H9 (cell line): ENCODE data around the gene TNC. TPM values are rescaled to one million over a fixed set of nuclear protein-coding genes. Genes with fewer than 3 reads are reported as not detected.

Source experiments
- DNase-seq: peaks from one replicate; pipeline ENCODE4 v3.0.0-alpha.2; 2017
- H2AFZ ChIP-seq: one replicate; pipeline ENCODE4 v1.6.1; 2013; ENCODE audit warnings: mild to moderate bottlenecking, low read length, control low read depth, moderate library complexity
- H2AK5ac ChIP-seq: 2 replicates; pipeline ENCODE4 v1.6.1; 2013; ENCODE audit warnings: low read length, control low read depth, mixed read lengths; ENCODE audit not compliant: insufficient read length
- H2BK120ac ChIP-seq: one replicate; pipeline ENCODE4 v1.6.1; 2013; ENCODE audit warnings: low read depth, mild to moderate bottlenecking, low read length, control low read depth, inconsistent platforms; ENCODE audit not compliant: poor library complexity, severe bottlenecking
- H2BK12ac ChIP-seq: 2 replicates; pipeline ENCODE4 v1.6.1; 2013; ENCODE audit warnings: low read length, control low read depth, mixed read lengths, low read depth; ENCODE audit not compliant: insufficient read length
- H2BK15ac ChIP-seq: 2 replicates; pipeline ENCODE4 v1.6.1; 2013; ENCODE audit warnings: low read depth, low read length, control low read depth
- H2BK20ac ChIP-seq: one replicate; pipeline ENCODE4 v1.6.1; 2013; ENCODE audit warnings: low read depth, mild to moderate bottlenecking, low read length, control low read depth, inconsistent platforms; ENCODE audit not compliant: poor library complexity, severe bottlenecking
- H2BK5ac ChIP-seq: 2 replicates; pipeline ENCODE4 v1.6.1; 2013; ENCODE audit warnings: low read length, control low read depth, mixed read lengths; ENCODE audit not compliant: insufficient read length
- H3K14ac ChIP-seq: 2 replicates; pipeline ENCODE4 v1.6.1; 2013; ENCODE audit warnings: low read length, control low read depth; ENCODE audit not compliant: insufficient read depth
- H3K18ac ChIP-seq: 2 replicates; pipeline ENCODE4 v1.6.1; 2013; ENCODE audit warnings: low read depth, mild to moderate bottlenecking, mixed read lengths, low read length, control low read depth; ENCODE audit not compliant: insufficient read length
- H3K23ac ChIP-seq: 2 replicates; pipeline ENCODE4 v1.6.1; 2013; ENCODE audit warnings: low read length, control low read depth, mixed read lengths, low read depth; ENCODE audit not compliant: insufficient read length
- H3K23me2 ChIP-seq: 2 replicates; pipeline ENCODE4 v1.6.1; 2013; ENCODE audit warnings: low read depth, mild to moderate bottlenecking, mixed read lengths, low read length, control low read depth; ENCODE audit not compliant: insufficient read length, poor library complexity, severe bottlenecking
- H3K27ac ChIP-seq: 2 replicates; pipeline ENCODE4 v1.5.1; 2013; ENCODE audit warnings: low read length, control low read depth, mixed read lengths, low read depth; ENCODE audit not compliant: insufficient read length
- H3K27me3 ChIP-seq: 2 replicates; pipeline ENCODE4 v1.6.1; 2013; ENCODE audit warnings: low read length, control low read depth, inconsistent platforms; ENCODE audit not compliant: insufficient read depth
- H3K4ac ChIP-seq: 2 replicates; pipeline ENCODE4 v1.6.1; 2013; ENCODE audit warnings: low read depth, mild to moderate bottlenecking, control low read depth, inconsistent platforms, low read length, moderate library complexity
- H3K4me1 ChIP-seq: 2 replicates; pipeline ENCODE4 v1.6.1; 2013; ENCODE audit warnings: low read length, control low read depth, inconsistent platforms; ENCODE audit not compliant: insufficient read depth
- H3K4me2 ChIP-seq: 2 replicates; pipeline ENCODE4 v1.6.1; 2013; ENCODE audit warnings: low read length, control low read depth, mixed read lengths; ENCODE audit not compliant: insufficient read length, insufficient read depth
- H3K56ac ChIP-seq: 2 replicates; pipeline ENCODE4 v1.6.1; 2013; ENCODE audit warnings: low read depth, mild to moderate bottlenecking, mixed read lengths, low read length, control low read depth; ENCODE audit not compliant: insufficient read length
- H3K79me1 ChIP-seq: 2 replicates; pipeline ENCODE4 v1.6.1; 2013; ENCODE audit warnings: low read depth, mild to moderate bottlenecking, moderate library complexity, low read length, control low read depth, inconsistent platforms; ENCODE audit not compliant: insufficient read depth, poor library complexity, severe bottlenecking
- H3K79me2 ChIP-seq: 2 replicates; pipeline ENCODE4 v1.6.1; 2013; ENCODE audit warnings: low read length, control low read depth, inconsistent platforms; ENCODE audit not compliant: insufficient read depth
- H3K9ac ChIP-seq: 2 replicates; pipeline ENCODE4 v1.6.1; 2013; ENCODE audit warnings: low read length, control low read depth, mixed read lengths; ENCODE audit not compliant: insufficient read length; ENCODE audit errors: extremely low read depth
- H3K9me3 ChIP-seq: one replicate; pipeline ENCODE4 v1.6.1; 2013; ENCODE audit warnings: low read depth, low read length, inconsistent platforms; ENCODE audit not compliant: control insufficient read depth
- H3T11ph ChIP-seq: one replicate; pipeline ENCODE4 v1.6.1; 2013; ENCODE audit warnings: mild to moderate bottlenecking, low read length, control low read depth, inconsistent platforms
- H4K20me1 ChIP-seq: one replicate; pipeline ENCODE4 v1.6.1; 2013; ENCODE audit not compliant: control insufficient read depth, insufficient read length, insufficient read depth
- H4K5ac ChIP-seq: 2 replicates; pipeline ENCODE4 v1.6.1; 2013; ENCODE audit warnings: low read depth, mild to moderate bottlenecking, mixed read lengths, low read length, control low read depth; ENCODE audit not compliant: insufficient read length
- H4K8ac ChIP-seq: replicated peaks from 2 replicates; pipeline ENCODE4 v1.6.1; 2013; ENCODE audit warnings: low read length, control low read depth, mixed read lengths, low read depth; ENCODE audit not compliant: insufficient read length
- H4K91ac ChIP-seq: 2 replicates; pipeline ENCODE4 v1.6.1; 2013; ENCODE audit warnings: low read depth, mild to moderate bottlenecking, moderate library complexity, mixed read lengths, low read length, control low read depth; ENCODE audit not compliant: insufficient read length
- H3K27ac Mint-ChIP-seq, 3 experiments: 2 replicates in 2 of 3; 3 replicates in 1 of 3; pipeline ENCODE4 v1.8.0; 2020 to 2021; ENCODE audit warnings: mixed read lengths in 3 of 3, mild to moderate bottlenecking in 1 of 3, moderate library complexity in 1 of 3
- H3K27me3 Mint-ChIP-seq: 2 replicates; pipeline ENCODE4 v1.8.0; 2021; ENCODE audit warnings: low read depth, mild to moderate bottlenecking, moderate library complexity, mixed read lengths
- H3K36me3 Mint-ChIP-seq, 3 experiments: 2 replicates in 2 of 3; 3 replicates in 1 of 3; pipeline ENCODE4 v1.8.0; 2020 to 2021; ENCODE audit warnings: low read depth in 3 of 3, mixed read lengths in 3 of 3; ENCODE audit not compliant: insufficient read depth in 1 of 3
- H3K4me1 Mint-ChIP-seq, 2 experiments: 2 replicates each; pipeline ENCODE4 v1.8.0; 2020; ENCODE audit warnings: mixed read lengths in 2 of 2
- H3K4me3 Mint-ChIP-seq, 2 experiments: 2 replicates in 1 of 2; 3 replicates in 1 of 2; pipeline ENCODE4 v1.8.0; 2020 to 2021; ENCODE audit warnings: mild to moderate bottlenecking in 2 of 2, mixed read lengths in 2 of 2, moderate library complexity in 1 of 2
- H3K9me3 Mint-ChIP-seq, 2 experiments: 2 replicates in 1 of 2; 3 replicates in 1 of 2; pipeline ENCODE4 v1.8.0; 2020; ENCODE audit warnings: mild to moderate bottlenecking in 2 of 2, mixed read lengths in 2 of 2, moderate library complexity in 1 of 2
- CTCF ChIP-seq: fragments of 200-600 bp; sonication (generic); conservative IDR thresholded peaks from 3 replicates; pipeline ENCODE4 v1.8.0; 2021; ENCODE audit warnings: antibody characterized with exemption, mild to moderate bottlenecking
- WGBS: extraction: QIAGEN DNeasy Blood & Tissue Kit; methylation state at CpG from one replicate; pipeline ENCODE4 v1.1.7; 2013; ENCODE audit warnings: missing lambda C conversion rate, low lambda C conversion rate, mixed read lengths; ENCODE audit not compliant: insufficient read length; ENCODE audit errors: extremely low coverage; 5-methylcytosine and 5-hydroxymethylcytosine counted together
- total RNA-seq: library from RNA; stranded (reverse); gene quantifications from 2 replicates; pipeline ENCODE4 v1.2.1, GENCODE V29; 2021

Gene TNC
- total RNA-seq, 1 experiment from 2014 or later = 0.63 TPM

- Histone ChIP-seq H3K4me1 (no peaks in the 10 kb centered on the region), H3K23me2 (no peaks in the 10 kb centered on the region), H3K9me3 (no peaks in the 10 kb centered on the region), H2BK15ac (no peak overlapping the region), H3K56ac (no peak overlapping the region), H3K18ac (no peak overlapping the region), H4K20me1 (no peaks in the 10 kb centered on the region), H2AK5ac (no peak overlapping the region), H2BK20ac (no peak overlapping the region), H2BK5ac (no peak overlapping the region), H2BK12ac (no peak overlapping the region), H4K91ac (no peak overlapping the region), H4K5ac (no peak overlapping the region), H2AFZ (no peak overlapping the region), H3K9ac (no peak overlapping the region), H3K14ac (no peak overlapping the region), H3T11ph (no peak overlapping the region), H3K79me1 (no peaks in the 10 kb centered on the region), H4K8ac (no peak overlapping the region), H3K4me2 (no peak overlapping the region), H3K79me2 (no peaks in the 10 kb centered on the region), H2BK120ac (no peak overlapping the region), H3K4ac (no peak overlapping the region), H3K23ac (no peak overlapping the region), H3K27me3 (no peaks in the 10 kb centered on the region; the same call in 1 of the 2 replicates), H3K27ac (no peak overlapping the region)
- no peaks in the 10 kb centered on the region for H3K9me3 Mint-ChIP-seq
- peaks cover 96% of the 10 kb centered on the region for H3K27me3 Mint-ChIP-seq
- H3K4me1 Mint-ChIP-seq = peaks cover 0 to 4% of the 10 kb centered on the region in 2 experiments; a peak in 1 of 4 replicates
- H3K36me3 Mint-ChIP-seq = no peaks in the 10 kb centered on the region
- H3K4me3 Mint-ChIP-seq = no peak overlapping the region
- H3K27ac Mint-ChIP-seq = no peak overlapping the region
- no peak for TF ChIP-seq CTCF
- WGBS = no CpG with 5 or more reads among the region's 8 CpGs
- no peak for DNase-seq
Observed at GRCh38 chr9:114988962-114989599, 128.9 kb downstream of the TNC start.
